RCC 7860 (cell line): ENCODE data around the gene SMCO3.
A peak's percentile ranks its signal among the peaks of the same experiment; 100 is the strongest.

ENCODE experiments used
- DNase-seq: peaks from one replicate; pipeline ENCODE4 v3.0.0-alpha.2; 2015; ENCODE audit warnings: low spot score
- FAIRE-seq: peaks from 2 replicates; lab custom pipeline; 2012; peaks lifted over from hg19 to GRCh38; lab: Jason Lieb, UNC

The SMCO3 gene

GRCh38 chr12:14833336-14833735, 19.4 kb upstream of the SMCO3 start:
- DNase-seq (no peak), FAIRE-seq (no peak)

- FAIRE-seq, result no peak
Measured at GRCh38 chr12:14828892-14829291, 14.9 kb upstream of the SMCO3 start.

DNA sequence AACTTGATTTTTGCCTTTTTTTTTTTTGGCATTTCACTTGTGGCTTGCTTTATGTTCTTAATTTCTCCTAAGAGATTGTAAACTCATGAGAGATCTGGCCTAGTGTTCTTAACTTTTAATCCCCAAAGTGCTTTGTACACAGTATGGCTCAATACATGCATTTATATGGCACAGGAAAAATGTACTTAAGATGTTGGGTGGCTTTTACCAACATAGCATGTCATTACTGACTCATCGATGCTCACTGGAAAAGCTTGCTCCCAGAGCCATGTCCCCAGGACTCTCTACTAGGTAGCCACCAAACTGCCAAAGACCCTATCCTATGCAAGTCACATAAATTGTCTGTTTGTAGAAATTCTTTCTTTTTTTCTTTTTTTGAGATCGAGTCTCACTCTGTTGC, 13.1 kb upstream of the SMCO3 start:
- FAIRE-seq, result no peak
- no peak for DNase-seq

More at GRCh38 chr12:14828892-14829291, 14.9 kb upstream of the SMCO3 start:
- DNase-seq, result no peak

DNA sequence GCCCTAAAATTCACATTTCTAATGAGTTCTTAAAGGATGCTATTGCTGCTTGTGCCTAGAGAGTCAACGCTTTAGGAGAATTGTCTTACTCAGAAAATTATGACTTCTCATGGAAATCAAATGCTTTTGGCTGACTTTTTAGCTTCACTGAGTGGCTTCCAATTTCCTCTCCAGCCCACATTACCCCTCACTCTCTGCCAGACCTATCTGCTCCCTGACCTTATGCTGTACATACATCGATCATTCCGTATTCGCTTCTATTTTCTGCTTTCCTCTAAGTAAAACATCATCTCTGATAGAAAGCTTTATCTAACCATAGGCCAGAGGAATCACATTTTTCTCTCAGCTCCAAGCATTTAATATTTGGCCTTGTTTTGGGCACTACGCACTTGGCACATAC, 12.5 kb upstream of the SMCO3 start:
- FAIRE-seq, result no peak

DNA sequence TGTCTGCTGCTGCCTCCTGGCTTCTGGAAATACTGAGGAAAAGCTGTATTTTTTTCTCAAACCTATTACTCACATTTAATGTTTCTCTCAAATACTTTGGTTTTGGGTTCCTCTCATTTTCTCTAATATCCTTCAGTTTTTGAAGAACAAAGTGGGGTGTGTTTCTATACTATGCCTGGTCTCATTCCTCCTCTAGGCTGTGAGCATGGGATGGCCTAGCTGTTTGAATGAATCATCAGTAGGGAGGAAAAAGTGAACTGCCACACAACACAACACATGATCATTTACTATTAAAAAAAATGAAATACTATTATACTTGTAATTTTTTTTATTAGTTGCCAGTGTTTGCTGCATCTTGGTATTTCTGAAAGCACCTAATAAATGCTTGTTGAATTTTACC, 11.3 kb upstream of the SMCO3 start:
- FAIRE-seq (no peak), DNase-seq (no peak)

More for the DNA sequence above, 12.5 kb upstream of the SMCO3 start:
- DNase-seq, result no peak

GRCh38 chr12:14824012-14824634, 10.1 kb upstream of the SMCO3 start:
- DNase-seq, result peak; percentile 13
- no peak for FAIRE-seq

DNA sequence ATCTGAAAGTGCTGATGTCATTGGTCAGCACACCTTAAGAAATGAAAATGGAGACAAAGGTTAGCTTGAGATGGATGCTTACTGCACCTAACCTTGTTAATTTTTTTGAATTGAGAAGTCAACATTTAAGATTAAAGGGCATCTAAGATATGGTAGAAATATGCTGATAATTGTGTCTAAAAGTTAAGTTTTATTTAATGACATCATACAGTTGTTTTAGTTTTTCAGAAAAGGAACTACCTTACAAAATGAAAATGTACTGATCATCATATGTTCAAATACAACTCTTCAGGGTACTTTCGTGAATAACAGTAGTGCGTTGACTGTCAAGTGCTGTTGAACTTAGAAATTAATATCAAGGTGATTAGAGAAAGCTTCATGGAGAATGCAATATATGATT, 2.5 kb downstream of the SMCO3 start:
- no peak for DNase-seq
- no peak for FAIRE-seq

DNA sequence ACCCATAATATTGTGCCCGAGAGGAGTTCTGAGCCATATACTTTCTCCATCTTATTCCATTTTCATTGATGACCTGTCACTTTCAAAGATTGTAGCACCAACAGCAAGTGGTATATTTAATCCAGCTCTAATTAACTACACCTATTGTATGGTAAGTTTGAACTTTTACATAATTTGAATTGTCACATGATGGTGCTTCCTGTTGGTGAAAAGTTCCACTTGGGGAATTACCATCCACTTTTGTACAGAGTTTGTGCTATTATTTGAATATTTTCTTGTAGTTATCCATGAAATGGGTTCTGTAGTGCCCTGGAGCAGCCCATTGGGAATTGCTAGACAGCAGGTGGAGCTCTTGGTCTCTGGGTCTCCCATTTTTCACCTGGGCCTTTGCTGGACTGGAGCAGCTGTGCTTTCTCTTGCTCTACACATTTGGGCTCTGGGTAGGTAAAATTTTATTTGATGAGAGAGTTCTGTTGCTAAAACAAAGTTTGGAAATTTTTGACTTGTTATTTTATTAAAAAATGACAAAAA, 3.0 kb downstream of the SMCO3 start:
- FAIRE-seq (no peak), DNase-seq (peak; percentile 22)

- FAIRE-seq, result no peak
- no peak for DNase-seq
Measured at GRCh38 chr12:14810167-14810952, 3.6 kb downstream of the SMCO3 start.

GRCh38 chr12:14803830-14804160, 10.2 kb downstream of the SMCO3 start:
- no peak for DNase-seq
- FAIRE-seq, result no peak

GRCh38 chr12:14803011-14803829, 10.8 kb downstream of the SMCO3 start, which contains the start of the genes C12orf60 and WBP11:
TSS of gene C12orf60 (plus strand) at chr12:14803670. CDS start at chr12:14822936, 19,266 bp downstream.
TSS of gene WBP11 (minus strand) at chr12:14803478. CDS start at chr12:14801383, 2,095 bp downstream.
- DNase-seq (peak; percentile 96), FAIRE-seq (peak; percentile 96)

- no peak for DNase-seq
Measured at GRCh38 chr12:14802721-14803010, 11.3 kb downstream of the SMCO3 start.

DNA sequence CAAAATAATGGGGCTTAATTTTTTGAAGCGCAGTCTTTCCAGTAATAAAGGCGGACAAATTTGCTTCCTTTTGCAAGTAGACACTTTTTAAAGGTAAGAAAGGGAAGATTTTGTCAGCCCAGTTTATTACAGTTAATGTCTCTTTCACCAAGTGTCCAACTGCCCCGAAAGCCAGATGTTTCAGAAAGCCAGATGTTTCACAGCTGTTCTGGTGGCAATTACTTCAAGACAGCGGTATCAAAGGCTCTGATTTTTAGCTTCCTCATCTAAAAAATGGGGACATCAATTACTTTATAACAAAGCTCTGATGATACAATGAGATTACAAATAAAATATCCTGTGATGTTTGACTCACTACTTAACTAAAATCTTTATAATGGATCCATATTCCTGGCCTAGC, 11.7 kb downstream of the SMCO3 start:
- FAIRE-seq, result no peak

More at GRCh38 chr12:14802721-14803010, 11.3 kb downstream of the SMCO3 start:
- no peak for FAIRE-seq

GRCh38 chr12:14795028-14795448, 18.9 kb downstream of the SMCO3 start:
- DNase-seq, result no peak
- no peak for FAIRE-seq

More for the DNA sequence above, 11.7 kb downstream of the SMCO3 start:
- no peak for DNase-seq

- no peak for FAIRE-seq
- DNase-seq, result no peak
Measured at GRCh38 chr12:14785568-14785967, 28.4 kb downstream of the SMCO3 start.

DNA sequence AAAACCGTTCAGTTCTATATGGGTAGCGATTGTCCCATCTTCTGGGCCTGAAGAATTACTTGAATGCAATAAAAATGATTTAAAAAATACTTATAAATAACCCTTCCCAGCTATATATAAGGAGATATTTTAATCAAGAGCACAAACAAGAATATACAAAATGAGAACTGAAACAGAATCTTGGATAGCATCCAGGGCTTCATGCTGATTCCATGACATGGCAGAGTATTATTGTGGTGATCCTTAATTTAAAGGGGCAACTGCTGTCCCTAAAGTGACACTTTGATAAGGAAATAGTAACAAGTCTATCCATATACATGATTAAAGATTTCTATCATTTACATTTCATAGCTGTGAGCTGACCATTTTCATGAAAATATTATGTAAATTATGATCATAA, 29.5 kb downstream of the SMCO3 start:
- DNase-seq, result no peak
- FAIRE-seq, result no peak

GRCh38 chr12:14782756-14783155, 31.2 kb downstream of the SMCO3 start:
- no peak for FAIRE-seq

GRCh38 chr12:14781563-14781962, 32.4 kb downstream of the SMCO3 start:
- no peak for FAIRE-seq
- DNase-seq, result no peak

More at GRCh38 chr12:14782756-14783155, 31.2 kb downstream of the SMCO3 start:
- no peak for DNase-seq

GRCh38 chr12:14780859-14781258, 33.1 kb downstream of the SMCO3 start:
- DNase-seq, result no peak
- FAIRE-seq, result no peak

- no peak for FAIRE-seq
- DNase-seq, result no peak
Measured at GRCh38 chr12:14779834-14780233, 34.1 kb downstream of the SMCO3 start.

- DNase-seq (no peak), FAIRE-seq (no peak)
Measured at GRCh38 chr12:14777271-14777670, 36.7 kb downstream of the SMCO3 start.
